Measurements from ENCODE around the gene GLP1R.

DNA sequence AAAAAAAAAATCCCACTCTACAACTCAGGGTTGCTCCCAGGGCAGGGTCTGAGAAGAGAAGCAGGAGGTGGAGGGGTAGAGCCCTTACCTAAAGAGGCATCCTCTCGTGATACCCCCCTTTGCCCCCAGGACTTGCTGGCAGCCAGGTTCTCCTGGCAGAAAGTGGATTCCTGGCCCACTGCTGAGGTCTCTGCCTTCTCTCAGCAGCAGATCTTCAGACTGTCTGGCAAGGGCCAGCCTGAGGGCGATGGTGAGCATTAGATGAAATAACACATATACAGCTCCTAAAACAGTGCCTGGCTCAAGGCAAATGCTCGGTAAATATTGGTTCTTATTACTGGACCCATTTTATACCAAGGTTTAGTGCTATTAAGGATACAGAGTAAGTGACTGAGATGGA, 4.8 kb upstream of the GLP1R start:
- no peak for TF ChIP-seq HCFC1 (IDR thresholded peaks at IDR 0.05; ENCODE audit: low read depth, low read length)
- no peak for TF ChIP-seq ZNF747 (CRISPR knock-in tag; IDR thresholded peaks at IDR 0.05; ENCODE audit: borderline replicate concordance)
- no peak for TF ChIP-seq MZF1 (CRISPR knock-in tag; IDR thresholded peaks at IDR 0.05; ENCODE audit: borderline replicate concordance)
- TF ChIP-seq, protein P1, sequence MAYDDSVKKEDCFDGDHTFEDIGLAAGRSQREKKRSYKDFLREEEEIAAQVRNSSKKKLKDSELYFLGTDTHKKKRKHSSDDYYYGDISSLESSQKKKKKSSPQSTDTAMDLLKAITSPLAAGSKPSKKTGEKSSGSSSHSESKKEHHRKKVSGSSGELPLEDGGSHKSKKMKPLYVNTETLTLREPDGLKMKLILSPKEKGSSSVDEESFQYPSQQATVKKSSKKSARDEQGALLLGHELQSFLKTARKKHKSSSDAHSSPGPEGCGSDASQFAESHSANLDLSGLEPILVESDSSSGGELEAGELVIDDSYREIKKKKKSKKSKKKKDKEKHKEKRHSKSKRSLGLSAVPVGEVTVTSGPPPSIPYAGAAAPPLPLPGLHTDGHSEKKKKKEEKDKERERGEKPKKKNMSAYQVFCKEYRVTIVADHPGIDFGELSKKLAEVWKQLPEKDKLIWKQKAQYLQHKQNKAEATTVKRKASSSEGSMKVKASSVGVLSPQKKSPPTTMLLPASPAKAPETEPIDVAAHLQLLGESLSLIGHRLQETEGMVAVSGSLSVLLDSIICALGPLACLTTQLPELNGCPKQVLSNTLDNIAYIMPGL (CRISPR knock-in tag; IDR thresholded peaks at IDR 0.05; ENCODE audit: borderline replicate concordance in 1 of 2, low read depth in 1 of 2) = no peak
